AG08396 (cell line): ENCODE data around the gene MAP6D1.
A peak's percentile ranks its signal among the peaks of the same experiment; 100 is the strongest.

Source experiments
- DNase-seq: peaks from one replicate; pipeline ENCODE4 v3.0.0; 2012; ENCODE audit warnings: low spot score, mixed read lengths

MAP6D1 gene

DNA sequence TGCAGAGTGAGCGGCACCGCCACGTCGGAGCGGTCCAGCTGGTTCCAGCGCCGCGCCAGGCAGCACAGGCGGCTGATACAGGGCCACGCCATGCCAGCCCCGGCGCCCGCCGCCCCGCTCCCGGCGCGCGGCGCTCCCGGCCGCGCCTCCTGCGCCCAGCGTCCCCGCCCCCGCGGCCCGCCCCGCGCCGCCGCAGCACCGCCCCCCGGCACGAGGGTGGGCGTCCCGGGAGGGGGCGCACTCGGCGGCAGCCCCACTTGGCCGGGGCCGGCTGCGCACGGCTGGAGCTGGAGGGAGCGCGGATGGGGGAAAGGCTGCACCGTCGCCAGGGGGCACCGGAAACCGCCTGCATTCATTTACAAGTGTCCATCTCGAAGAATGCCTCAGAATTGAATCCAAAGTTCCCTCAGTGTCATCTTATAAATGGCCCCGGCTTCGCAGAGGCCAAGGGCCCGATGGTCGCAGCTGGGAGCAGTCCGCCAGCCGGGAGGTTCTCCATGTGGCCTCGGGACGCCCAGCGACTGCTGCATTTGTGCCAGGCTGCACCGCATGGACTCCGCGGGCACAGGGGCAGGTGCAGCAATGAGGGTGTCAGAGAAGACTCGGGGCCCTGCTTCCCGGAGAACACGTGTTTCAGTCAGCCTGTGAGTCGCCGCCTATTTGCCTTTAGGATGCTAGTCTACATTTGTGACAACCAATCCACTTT, at the start of gene MAP6D1:
Gene MAP6D1 (minus strand): TSS at position 122 of the 706 bp plus-strand sequence. CDS start 30 bp downstream, at position 92.
- DNase-seq, result peak; percentile 84

DNA sequence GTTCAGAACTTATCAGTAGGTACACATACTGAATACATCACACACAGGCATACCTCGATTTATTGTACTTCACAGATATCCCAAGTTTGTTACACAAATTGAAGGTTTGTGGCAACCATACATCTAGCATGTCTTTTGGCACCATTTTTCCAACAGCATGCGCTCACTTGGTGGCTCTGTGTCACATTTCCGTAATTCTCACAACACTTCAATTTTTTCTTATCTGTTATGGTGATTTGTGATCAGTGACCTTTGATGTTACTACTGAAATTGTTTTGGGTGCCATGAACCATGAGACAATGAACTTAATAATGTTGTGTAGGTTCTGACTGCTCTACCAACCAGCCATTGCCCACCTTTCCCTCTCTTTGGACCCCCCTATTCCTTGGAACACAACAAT, 48.5 kb upstream of the MAP6D1 start:
- DNase-seq, result no peak

DNA sequence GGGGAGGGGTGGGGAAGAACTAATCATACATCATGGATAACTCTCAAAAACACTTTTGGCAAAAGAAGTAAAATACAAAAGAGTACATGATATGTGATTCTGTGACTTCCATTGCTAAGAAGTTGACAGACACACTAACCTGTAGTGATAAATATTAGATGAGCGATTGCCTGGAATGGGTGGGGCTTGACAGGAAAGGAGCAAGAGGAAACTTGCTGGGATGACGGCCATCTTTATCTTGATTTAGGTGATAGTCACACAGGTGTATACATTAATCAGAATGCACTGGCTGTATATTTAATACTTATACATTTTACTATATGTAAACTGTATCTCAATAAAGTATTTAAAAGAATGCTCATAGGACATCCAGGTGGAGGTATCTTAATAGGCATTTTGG, 46.2 kb upstream of the MAP6D1 start:
- no peak for DNase-seq

DNA sequence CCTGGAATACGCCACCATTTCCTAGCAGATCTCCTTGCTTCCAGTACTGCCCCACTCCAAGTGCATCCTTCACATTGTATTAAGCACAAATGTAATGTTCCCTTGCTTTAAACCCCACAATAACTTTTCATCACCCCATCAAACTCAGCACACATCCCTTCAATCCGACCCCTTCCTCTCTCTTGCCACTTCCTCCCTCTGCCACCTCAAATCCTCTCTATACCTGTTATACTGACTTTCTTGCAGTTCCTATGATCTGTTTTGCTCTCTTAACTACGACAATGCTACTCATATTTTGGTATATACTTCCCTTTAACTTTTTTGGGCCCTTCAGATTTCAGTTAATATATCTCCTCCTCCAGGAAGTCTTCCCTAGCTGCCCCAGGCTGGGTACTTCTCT, 45.2 kb upstream of the MAP6D1 start:
- no peak for DNase-seq

DNA sequence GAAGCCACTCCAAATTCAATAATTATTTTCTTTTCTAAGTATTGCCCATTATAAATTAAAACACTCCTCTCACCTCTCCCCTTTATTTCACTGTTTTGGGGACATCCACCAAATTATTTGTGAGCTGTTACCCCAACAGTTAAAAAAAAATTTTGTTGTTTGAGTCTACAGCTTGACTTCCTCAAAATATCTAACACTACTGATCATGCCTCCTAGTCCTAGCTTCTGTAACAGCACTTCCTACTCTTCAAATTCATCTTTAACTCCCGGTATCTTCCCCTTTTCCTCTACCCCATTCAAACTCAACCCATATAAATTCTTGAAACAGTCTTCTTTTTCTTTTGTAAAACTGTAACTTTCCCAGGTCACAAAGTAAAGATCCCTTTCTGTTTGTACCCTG, 43.4 kb upstream of the MAP6D1 start:
- DNase-seq, result no peak

DNA sequence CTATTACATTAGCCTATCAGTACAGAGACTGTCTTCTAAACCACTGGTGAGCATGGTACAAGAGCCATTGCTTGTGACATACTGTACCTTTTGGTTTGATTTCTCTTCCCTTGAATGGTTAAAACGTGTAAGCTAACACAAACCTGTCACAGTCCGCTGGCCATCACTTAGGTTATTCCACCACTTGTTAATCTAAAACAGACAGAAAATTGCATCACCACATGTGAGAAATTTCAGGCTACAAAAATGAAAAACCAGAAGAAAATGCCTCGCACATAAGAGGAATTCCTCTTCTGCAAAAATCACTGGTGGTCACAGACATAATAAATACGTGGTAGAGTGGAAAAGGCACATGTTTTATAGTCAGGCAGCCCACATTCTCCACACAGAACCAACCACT, 37.2 kb upstream of the MAP6D1 start:
- no peak for DNase-seq

DNA sequence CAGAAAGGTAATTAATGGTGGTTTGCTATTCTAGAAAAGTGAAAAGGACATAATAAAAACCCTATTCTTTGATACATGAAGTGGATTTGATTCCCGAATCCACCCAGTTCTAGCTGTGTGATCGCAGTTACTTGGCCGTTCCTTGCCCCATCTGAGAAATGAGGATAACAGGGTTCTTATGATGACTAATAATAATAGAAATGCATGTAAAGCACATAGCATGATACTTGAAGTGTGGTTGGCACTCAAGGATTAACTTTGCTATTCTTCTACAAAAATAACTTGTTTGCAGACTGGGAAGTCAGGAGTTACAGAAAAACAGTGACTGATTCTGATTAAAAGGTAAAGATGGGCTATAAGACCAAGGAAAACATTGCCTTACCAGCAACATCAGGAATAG, 32.5 kb upstream of the MAP6D1 start:
- no peak for DNase-seq

DNA sequence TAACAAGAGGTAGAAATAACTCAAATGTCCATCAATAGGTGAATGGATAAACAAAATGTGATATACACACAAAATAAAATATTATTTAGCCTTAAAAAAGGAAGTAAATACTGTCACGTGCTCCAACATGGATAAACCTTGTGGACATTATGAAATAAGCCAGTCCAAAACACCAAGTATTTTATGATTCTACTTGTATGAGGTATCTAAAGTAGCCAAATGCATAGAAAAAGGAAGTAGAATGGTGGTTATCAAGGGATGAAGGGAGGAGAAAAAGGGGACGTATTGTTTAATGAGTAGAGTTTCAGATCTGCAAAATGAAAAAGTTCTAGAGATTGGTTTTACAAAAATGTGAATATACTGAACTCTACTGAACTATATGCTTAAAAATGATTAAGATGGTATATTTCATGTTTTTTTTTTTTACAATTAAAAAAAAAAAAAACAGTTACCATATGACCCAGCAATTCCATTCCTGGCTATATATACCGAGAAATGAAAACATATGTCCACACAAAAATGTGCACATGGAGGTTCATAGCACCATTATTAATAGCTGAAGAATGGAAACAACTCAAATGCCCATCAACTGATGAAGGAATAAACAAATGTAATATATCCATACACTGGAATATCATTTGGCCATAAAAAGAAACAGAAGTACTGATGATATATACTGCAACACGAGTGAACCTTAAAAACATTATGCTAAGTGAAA, 29.1 kb upstream of the MAP6D1 start:
- DNase-seq, result no peak

DNA sequence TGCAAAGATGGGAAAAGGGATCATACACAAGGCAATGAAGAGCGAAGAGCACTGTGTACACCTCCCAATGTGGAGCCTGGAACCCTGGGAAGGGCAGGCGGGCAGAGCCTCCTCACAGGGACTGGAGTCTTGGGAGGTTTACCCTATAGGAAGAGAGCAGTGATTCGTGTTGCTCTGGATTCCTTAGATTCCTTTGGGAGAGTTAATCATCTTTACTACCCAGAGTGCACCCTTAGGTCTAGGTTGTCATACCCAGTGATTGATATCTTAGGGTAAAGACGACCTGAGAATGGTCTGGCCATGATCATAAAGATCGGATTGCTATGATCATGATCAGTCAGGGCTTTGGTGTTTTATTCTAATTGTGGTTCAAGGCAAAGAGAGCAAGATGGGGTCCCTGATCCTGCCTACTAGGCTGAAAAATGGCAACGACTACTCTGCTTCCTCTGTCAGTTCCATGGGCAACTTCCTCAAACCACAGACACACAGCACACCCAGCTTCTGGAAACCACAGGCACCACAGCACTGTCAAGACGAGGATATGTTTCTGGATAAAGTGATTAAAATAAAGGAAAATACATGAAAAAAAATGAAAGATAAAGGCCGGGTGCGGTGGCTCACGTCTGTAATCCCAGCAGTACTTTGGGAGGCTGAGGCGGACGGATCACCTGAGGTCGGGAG, 20.4 kb upstream of the MAP6D1 start:
- DNase-seq, result no peak

DNA sequence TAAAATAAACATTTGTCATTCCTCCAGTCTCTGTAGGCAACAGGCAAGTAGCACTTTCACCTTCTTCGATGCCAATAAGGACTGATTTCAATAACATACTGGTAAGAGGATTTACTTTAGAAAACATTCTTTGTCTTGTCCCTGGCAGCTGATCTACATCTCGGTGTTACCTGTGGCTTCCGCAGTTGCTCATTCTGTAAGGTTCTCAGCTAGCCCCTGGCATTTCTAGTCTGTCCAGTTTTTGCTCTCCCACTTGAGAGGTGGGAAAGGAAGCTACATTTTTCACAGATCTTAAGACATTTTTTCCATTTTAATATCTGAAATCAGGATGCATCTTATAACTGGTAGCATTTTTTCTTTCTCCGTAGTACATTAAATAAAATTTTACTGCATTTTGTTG, 19.7 kb upstream of the MAP6D1 start:
- no peak for DNase-seq

DNA sequence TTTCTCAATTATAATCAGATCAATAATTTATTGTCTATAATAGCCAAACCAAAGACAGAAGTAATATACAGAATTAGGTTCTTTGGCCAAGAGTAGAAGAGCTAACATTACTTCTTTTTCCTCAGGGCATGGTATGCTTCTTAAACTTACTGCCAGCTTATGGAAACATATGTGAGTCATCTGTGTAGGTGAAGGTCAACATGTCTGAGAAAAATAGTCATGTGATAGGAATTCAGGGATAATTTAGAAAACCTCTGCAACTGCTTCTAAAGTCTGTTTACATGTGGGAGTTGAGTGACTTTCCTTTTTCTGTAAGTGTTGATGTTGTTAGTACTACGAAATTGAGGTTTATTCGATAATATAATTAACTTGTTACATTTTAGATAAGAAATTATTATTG, 19.2 kb upstream of the MAP6D1 start:
- peak; percentile 49 for DNase-seq

DNA sequence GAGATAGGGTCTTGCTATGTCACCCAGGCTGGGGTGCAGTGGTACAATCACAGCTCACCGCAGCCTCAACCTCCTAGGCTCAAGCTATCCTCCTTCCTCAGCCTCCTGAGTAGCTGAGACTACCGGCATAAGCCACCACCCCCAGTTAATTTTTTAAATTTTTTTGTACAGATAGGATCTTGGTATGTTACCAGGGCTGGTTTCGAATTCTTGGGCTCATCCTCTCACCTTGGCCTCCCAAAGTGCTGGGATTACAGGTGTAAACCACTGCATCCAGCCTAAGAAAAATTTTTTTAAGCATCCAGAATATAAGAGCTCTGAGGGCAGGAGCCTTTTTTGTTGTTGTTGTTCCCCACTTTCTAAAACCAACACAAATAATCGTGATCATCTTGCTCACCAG, 14.4 kb upstream of the MAP6D1 start:
- no peak for DNase-seq

DNA sequence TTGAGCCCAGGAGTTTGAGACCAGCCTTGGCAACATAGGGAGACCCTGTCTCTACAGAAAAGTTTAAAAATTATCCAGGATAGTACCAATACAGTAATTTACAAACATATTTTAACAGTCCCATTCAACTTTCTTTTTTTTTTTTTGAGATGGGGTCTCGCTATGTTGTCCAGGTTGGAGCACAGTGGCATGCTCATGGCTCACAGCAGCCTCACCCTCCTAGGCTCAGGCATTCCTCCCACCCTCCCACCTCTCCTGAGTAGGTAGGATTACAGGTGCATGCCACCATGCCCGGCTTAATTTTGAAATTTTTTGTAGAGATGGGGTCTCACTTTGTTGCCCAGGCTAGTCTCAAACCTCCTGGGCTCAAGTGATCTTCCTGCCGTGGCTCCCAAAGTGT, 12.5 kb upstream of the MAP6D1 start:
- DNase-seq, result no peak

DNA sequence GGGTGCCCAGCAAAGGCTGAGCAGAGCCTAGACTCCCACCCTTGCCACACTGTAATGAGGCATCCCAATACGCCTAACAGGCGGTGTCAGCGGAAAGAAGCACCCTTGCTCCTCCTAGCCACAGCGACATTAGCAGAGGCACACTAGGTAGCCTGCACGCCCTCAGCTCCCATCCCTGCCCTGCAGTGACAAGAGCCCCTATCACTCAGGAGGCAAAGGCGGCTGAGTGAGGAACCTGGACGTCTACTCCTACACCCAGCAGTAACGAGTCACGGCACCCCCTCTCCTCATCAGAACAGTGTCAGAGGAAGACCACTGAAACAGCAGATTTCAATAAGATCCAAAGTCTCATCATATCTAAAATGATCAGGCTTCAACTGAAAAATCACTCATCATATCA, 12.0 kb upstream of the MAP6D1 start:
- no peak for DNase-seq

DNA sequence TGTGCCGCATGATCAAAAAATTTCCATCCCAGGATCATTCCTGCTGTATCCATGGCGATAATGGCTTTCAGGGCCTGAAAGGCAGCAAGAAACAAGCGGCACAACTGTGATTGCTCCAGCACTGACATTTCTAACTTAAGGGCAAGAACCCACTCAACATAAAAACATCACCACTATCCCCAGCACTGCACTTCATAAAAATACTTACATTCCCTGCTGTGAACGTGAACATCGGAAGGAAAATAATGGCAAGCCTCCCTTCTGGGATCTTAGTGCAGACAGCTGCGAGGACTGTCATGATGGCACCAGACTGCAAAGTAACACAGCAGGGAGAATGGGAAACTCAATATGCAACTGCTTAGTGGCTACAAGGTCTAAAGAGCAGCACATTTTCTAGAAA, 8.1 kb upstream of the MAP6D1 start:
- no peak for DNase-seq

DNA sequence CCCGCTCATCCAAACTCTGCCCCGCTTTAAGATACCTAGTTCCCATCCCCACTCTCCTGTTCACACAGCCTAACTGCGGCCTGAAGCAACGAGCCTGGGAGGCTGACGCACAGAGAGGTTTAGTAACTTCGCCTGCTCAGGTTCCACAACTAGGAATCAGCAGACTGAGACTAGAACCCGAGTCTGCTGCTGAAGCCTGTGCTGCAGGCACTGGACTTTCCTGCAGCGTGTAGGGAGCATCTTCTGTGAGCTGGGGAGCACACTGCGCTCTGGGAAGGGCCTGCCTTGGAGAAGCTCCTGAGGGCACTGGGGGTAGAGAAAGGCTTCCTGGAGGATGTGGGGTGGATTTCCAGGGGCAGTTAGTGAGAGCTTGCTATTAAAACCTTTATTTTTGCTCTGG, 4.8 kb upstream of the MAP6D1 start:
- DNase-seq, result no peak

DNA sequence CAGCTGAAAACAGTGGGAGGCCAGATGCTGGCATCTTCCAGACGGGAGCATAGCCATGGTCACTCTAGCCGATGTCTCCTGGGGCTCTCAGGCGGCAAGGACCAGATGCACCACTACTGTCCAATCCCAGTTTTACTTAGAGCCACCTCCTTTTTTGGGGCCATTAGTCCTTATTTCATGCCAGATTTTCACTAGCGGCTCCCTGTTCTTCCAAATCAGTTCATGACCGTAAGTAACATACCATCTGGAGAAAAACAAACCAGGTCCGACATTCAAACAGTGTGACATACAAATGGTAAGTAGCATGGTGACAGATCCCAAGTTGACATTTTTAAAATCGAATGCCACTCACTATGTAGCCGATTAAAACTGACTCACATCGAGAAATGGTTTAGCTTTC, 4.1 kb upstream of the MAP6D1 start:
- DNase-seq, result no peak

DNA sequence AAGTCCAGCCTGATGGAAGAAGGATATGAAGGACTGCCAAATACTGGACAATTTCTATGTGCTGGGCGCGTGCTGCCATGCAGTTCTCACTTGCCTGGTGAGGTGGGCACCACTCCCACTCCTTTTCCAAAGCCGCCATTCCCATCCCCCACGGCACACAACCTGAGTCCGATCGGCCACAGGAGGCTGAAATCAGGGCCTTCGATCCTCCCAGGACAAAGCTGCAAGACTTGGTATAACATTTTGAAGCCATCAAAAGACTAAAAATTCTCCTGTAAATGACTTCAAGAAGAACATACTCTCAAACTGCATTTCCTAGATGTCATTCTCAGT, 3.1 kb upstream of the MAP6D1 start:
- no peak for DNase-seq

DNA sequence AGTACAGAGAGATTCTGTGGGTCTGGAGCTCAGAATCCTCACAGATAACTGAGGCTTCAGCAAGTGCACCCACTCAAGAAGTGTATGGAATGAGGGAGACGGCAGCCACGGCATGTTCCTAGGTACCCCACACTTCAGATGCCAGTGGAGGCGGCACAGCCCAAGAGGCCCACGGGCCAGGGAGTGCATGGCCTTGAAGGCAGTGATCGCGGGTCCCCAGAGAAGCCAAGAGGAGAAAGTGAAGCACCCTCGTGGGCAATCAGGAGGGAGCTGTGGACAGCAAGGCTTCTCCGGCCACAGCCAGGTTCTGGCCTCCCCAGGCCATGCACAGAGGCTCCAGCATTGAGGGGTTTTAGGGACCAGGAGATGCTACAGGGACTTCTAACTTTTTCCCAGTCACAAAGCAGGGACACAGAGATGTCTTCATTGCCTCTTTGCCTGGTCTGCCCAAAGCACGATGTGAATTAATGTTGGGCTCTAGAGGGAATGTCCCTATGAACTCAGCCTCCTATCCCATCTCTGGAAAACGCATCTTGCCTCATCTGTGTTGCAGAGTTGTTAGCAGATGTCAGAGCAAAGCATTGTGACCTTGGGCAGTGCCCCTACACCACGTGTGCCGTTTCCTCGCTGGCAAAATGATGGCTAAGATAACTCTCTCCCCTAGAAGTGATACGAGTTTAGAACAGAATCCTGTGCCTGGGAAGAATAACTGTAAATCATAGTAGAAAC, 2.6 kb upstream of the MAP6D1 start:
- no peak for DNase-seq

DNA sequence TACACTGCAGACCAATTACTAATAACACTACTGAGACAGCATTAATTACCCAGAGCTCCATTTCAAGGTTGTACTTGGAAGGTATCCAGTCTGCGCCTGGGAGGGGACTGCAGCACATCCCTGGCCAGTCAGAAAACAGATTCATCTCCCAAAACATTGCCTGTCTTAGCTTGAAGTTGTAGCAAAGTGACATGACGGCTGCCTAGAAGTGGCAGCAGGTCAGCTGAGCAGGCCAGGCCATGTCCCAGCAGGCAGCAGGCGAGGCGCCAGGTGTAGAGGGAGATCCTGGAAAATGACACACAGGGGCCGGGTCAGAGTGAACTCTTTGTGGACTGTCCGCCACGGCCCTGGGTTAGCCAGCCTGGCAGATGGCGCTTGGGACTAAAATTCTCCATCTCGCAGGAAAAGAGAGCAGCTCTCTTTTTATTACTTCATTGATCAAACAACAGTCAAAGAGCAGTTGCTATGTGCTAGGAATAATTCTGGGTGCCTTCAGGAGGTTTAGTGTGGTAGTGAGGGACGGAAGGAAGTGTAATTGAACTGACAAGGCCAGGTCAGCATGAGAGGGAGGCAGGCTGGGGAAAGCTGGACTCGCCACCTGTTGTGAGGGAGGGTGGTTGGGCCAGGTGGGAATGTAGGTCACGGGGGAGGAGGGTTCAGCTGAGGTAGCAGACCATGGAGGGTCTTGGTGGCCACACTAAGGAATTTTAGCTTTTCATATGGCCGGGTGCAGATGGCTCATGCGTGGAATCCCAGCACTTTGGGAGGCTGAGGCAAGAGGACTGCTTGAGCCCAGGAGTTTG, 1.3 kb upstream of the MAP6D1 start:
- DNase-seq, result no peak

DNA sequence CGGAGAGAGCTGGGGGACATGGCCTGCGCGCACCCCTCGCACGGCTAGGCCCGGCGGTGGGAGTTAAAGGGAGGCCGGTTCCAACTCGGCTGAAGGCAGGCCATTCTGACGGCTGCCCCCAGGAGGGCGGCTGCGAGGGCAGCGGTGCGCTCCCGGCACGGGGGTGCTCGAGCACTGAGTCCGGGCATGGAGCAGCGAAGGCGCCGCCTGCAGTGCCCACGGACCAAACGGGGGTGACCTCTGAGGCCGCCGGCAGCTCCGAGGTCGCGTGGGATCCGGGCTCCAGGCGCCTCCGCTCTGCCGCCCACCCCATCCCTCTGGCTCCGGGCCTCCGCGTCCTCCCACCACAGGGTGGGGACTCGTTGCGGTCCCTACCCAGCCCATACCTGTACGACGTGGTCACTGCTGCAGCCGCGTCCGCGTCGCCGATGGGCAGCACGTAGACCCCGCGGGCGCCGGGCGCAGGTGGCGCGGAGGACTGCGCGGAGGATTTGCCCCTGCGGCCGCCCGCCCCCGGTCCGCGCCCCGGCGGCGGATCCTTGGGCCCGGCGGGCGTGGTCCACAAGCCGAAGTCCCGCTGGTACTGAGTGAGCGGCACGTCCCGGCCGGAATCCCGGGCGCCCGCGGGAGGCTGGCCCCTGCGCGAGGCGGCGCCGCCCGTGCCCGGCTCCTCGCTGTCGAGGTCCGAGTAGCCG, 469 bp downstream of the MAP6D1 start:
- peak; percentile 66 for DNase-seq
